K562 (cell line): ENCODE data around the gene NABP2. TPM values are rescaled to one million over a fixed set of nuclear protein-coding genes. Genes with fewer than 3 reads are reported as not detected.

Experiments
- ARNT ChIP-seq, 2 experiments: fragments of 450-650 bp; IDR thresholded peaks; 2 replicates each; pipeline ENCODE4 v1.6.1; 2016; ENCODE audit warnings: mild to moderate bottlenecking in 1 of 2
- CREB3L1 ChIP-seq: fragments of 450-650 bp; IDR thresholded peaks from 2 replicates; pipeline ENCODE4 v1.6.1; 2014; ENCODE audit warnings: low read depth, mild to moderate bottlenecking, moderate library complexity, borderline replicate concordance
- DEAF1 ChIP-seq: fragments of 450-650 bp; formaldehyde crosslinking; IDR thresholded peaks from 2 replicates; pipeline ENCODE4 v1.4.0; 2020; ENCODE audit warnings: mild to moderate bottlenecking, moderate library complexity
- ELK3 ChIP-seq: fragments of 450-650 bp; formaldehyde crosslinking; IDR thresholded peaks from 2 replicates; pipeline ENCODE4 v1.4.0; 2020; ENCODE audit warnings: mild to moderate bottlenecking
- MBD1 ChIP-seq: fragments of 250-450 bp; sonication (Bioruptor Pico); IDR thresholded peaks from 2 replicates; pipeline ENCODE4 v1.8.0; 2022; ENCODE audit warnings: inconsistent platforms
- RCOR1 ChIP-seq, 2 experiments: IDR thresholded peaks; 2 replicates each; pipeline ENCODE4 v1.6.1; 2012; ENCODE audit warnings: low read depth in 2 of 2, low read length in 2 of 2, borderline replicate concordance in 1 of 2, improper control_type of control experiment in 1 of 2
- SAFB2 ChIP-seq: fragments of 200-400 bp; formaldehyde crosslinking; IDR thresholded peaks from 2 replicates; pipeline ENCODE4 v1.6.1; 2018; ENCODE audit warnings: borderline replicate concordance, low read length, low read depth, moderate library complexity; ENCODE audit not compliant: severe bottlenecking
- SP1 ChIP-seq: sonication (generic); formaldehyde crosslinking; IDR thresholded peaks from 2 replicates; pipeline ENCODE4 v1.8.1; 2022; ENCODE audit warnings: mild to moderate bottlenecking, missing genetic modification reagents
- TAF1 ChIP-seq: IDR thresholded peaks from 2 replicates; pipeline ENCODE4 v1.6.1; 2011; ENCODE audit warnings: mild to moderate bottlenecking, low read length, moderate library complexity; ENCODE audit not compliant: insufficient read depth, control insufficient read depth, severe bottlenecking; ENCODE audit errors: extremely low read depth
- TFAM ChIP-seq: fragments of 250-450 bp; sonication (Bioruptor Pico); conservative IDR thresholded peaks from 2 replicates; pipeline ENCODE4 v1.5.0; 2021; ENCODE audit warnings: mild to moderate bottlenecking, moderate library complexity
- ZFP91 ChIP-seq: sonication (generic); formaldehyde crosslinking; IDR thresholded peaks from 2 replicates; pipeline ENCODE4 v1.8.0; 2022; ENCODE audit warnings: mild to moderate bottlenecking, missing genetic modification reagents
- ZKSCAN8 ChIP-seq: fragments of 200-800 bp; sonication (Bioruptor generic); IDR thresholded peaks from 2 replicates; pipeline ENCODE4 v1.6.1; 2016; ENCODE audit warnings: missing genetic modification characterization, missing compliant biosample characterization
- ZNF140 ChIP-seq: fragments of 250-450 bp; sonication (Bioruptor Pico); IDR thresholded peaks from 2 replicates; pipeline ENCODE4 v1.8.0; 2021; ENCODE audit warnings: moderate library complexity, mild to moderate bottlenecking, inconsistent platforms
- polyA plus RNA-seq, 8 experiments: library from polyadenylated mRNA; depleted of rRNA in 4 of 8; stranded (reverse) in 5 of 8; unstranded in 3 of 8; fragments of >200 nt; fragmentation: Nextera tagmentation in 2 of 8; fragmentation: Illumina TruSeq in 1 of 8; extraction: Ambion mirVana in 2 of 8; extraction: Trizol in 1 of 8; gene quantifications; 2 replicates each; pipeline versions ENCODE4 v1.2.1 to v1.2.3, GENCODE V29; 2011 to 2014; ENCODE audit warnings: inconsistent platforms in 1 of 8, missing spikeins in 1 of 8
- total RNA-seq, 7 experiments: library from RNA; depleted of rRNA in 6 of 7; stranded (reverse); fragments of >200 nt in 6 of 7; fragmentation: Illumina TruSeq in 2 of 7; extraction: Trizol in 2 of 7; gene quantifications; 2 replicates each; pipeline versions ENCODE4 v1.2.1 to v1.2.3, GENCODE V29; 2011 to 2021; ENCODE audit warnings: low replicate concordance in 1 of 7
- TF ChIP-seq, protein P1 (sequence below): fragments of 450-650 bp; IDR thresholded peaks from 2 replicates; pipeline ENCODE4 v1.7.0; 2016; ENCODE audit warnings: borderline replicate concordance
- TF ChIP-seq, protein P2 (sequence below): fragments of 200-800 bp; sonication (Bioruptor generic); IDR thresholded peaks from 2 replicates; pipeline ENCODE4 v1.6.1; 2017; ENCODE audit warnings: missing genetic modification characterization, missing compliant biosample characterization

The NABP2 gene
- total and polyA plus RNA-seq, 9 of the 15 experiments (the other 6 are each of a cell fraction or from before 2014, with no cell fraction given) = 11.3 to 60.6 (median 43.5) TPM

- TF ChIP-seq DEAF1 (CRISPR knock-in tag) (peak; percentile 79), ZKSCAN8 (CRISPR knock-in tag) (no peak), ELK3 (CRISPR knock-in tag) (no peak), ZNF140 (CRISPR knock-in tag) (no peak), RCOR1 (IDR thresholded peaks at IDR 0.05; ENCODE audit: borderline replicate concordance in 1 of 2, low read depth in 2 of 2, low read length in 2 of 2) (0 out of 4 replicates have a peak, but pooled peaks of 1 of the 2 experiments have one; percentile 14), CREB3L1 (no peak), ARNT (IDR thresholded peaks at IDR 0.05) (no peak), TFAM (CRISPR knock-in tag) (no peak), SP1 (no peak), SAFB2 (no peak), TAF1 (no peak), MBD1 (CRISPR knock-in tag) (no peak), ZFP91 (CRISPR knock-in tag) (no peak)
- TF ChIP-seq, protein P1, sequence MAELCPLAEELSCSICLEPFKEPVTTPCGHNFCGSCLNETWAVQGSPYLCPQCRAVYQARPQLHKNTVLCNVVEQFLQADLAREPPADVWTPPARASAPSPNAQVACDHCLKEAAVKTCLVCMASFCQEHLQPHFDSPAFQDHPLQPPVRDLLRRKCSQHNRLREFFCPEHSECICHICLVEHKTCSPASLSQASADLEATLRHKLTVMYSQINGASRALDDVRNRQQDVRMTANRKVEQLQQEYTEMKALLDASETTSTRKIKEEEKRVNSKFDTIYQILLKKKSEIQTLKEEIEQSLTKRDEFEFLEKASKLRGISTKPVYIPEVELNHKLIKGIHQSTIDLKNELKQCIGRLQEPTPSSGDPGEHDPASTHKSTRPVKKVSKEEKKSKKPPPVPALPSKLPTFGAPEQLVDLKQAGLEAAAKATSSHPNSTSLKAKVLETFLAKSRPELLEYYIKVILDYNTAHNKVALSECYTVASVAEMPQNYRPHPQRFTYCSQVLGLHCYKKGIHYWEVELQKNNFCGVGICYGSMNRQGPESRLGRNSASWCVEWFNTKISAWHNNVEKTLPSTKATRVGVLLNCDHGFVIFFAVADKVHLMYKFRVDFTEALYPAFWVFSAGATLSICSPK = 0 out of 2 replicates have a peak, but pooled peaks have one; percentile 64
- TF ChIP-seq, protein P2, sequence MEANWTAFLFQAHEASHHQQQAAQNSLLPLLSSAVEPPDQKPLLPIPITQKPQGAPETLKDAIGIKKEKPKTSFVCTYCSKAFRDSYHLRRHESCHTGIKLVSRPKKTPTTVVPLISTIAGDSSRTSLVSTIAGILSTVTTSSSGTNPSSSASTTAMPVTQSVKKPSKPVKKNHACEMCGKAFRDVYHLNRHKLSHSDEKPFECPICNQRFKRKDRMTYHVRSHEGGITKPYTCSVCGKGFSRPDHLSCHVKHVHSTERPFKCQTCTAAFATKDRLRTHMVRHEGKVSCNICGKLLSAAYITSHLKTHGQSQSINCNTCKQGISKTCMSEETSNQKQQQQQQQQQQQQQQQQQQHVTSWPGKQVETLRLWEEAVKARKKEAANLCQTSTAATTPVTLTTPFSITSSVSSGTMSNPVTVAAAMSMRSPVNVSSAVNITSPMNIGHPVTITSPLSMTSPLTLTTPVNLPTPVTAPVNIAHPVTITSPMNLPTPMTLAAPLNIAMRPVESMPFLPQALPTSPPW (CRISPR knock-in tag) = peak; percentile 31; the same call in 1 of the 2 replicates
Observed at GRCh38 chr12:56193025-56193578, 31.0 kb upstream of the NABP2 start (continued).
